PC-3 (cell line): ENCODE results near the gene NOL4L. TPM values are rescaled to one million over a fixed set of nuclear protein-coding genes. Genes with fewer than 3 reads are reported as not detected.

ENCODE experiments used
- ATAC-seq: fragments of 200-7000 bp; cut with Tn5 transposase; 2 replicates; pipeline ENCODE4 v1.9.1; 2020; ENCODE audit warnings: mild to moderate bottlenecking, moderate library complexity
- BruUV-seq: library from RNA; stranded (reverse); fragments of 400-500 nt; replicated peaks from 2 replicates; lab custom pipeline; 2021; lab: Mats Ljungman, UMichigan
- CTCF ChIA-PET: fragments of 300-600 bp; sonication (Branson Sonifier 250); formaldehyde crosslinking; loops from one replicate; lab custom pipeline; 2022; ENCODE audit warnings: antibody characterized with exemption; lab: Charles Lee
- POLR2A ChIA-PET: fragments of 300-600 bp; sonication (Branson Sonifier 250); formaldehyde crosslinking; loops from one replicate; lab custom pipeline; 2022; ENCODE audit warnings: antibody characterized with exemption; ENCODE audit not compliant: unreplicated experiment; lab: Charles Lee
- DNase-seq: peaks from one replicate; pipeline ENCODE4 v3.0.0-alpha.2; 2015
- H2AFZ ChIP-seq: fragments of 300-600 bp; sonication (generic); 2 replicates; pipeline ENCODE4 v1.6.0; 2016; ENCODE audit warnings: antibody characterized with exemption, low read length
- H3F3A ChIP-seq: fragments of 300-600 bp; sonication (generic); one replicate; pipeline ENCODE4 v1.6.0; 2017; ENCODE audit warnings: antibody characterized with exemption, low read length, control low read depth, mild to moderate bottlenecking; ENCODE audit not compliant: unreplicated experiment
- H3K27ac ChIP-seq: fragments of 300-600 bp; sonication (generic); 2 replicates; pipeline ENCODE4 v1.5.1; 2016; ENCODE audit warnings: mild to moderate bottlenecking, low read length
- H3K27me3 ChIP-seq: fragments of 300-600 bp; sonication (generic); 2 replicates; pipeline ENCODE4 v1.6.1; 2016; ENCODE audit warnings: low read length, mixed read lengths
- H3K36me3 ChIP-seq: fragments of 300-600 bp; sonication (generic); 2 replicates; pipeline ENCODE4 v1.6.1; 2016; ENCODE audit warnings: low read depth, mixed run types, low read length, mixed read lengths
- H3K4me1 ChIP-seq: fragments of 300-600 bp; sonication (generic); 2 replicates; pipeline ENCODE4 v1.5.1; 2016; ENCODE audit warnings: low read length; ENCODE audit not compliant: insufficient read depth
- H3K4me2 ChIP-seq: fragments of 300-600 bp; sonication (generic); 2 replicates; pipeline ENCODE4 v1.6.0; 2016; ENCODE audit warnings: low read length
- H3K4me3 ChIP-seq: fragments of 300-600 bp; sonication (generic); 2 replicates; pipeline ENCODE4 v1.5.1; 2016; ENCODE audit warnings: mild to moderate bottlenecking, low read length, mixed read lengths
- H3K79me2 ChIP-seq: fragments of 300-600 bp; sonication (generic); 2 replicates; pipeline ENCODE4 v1.6.1; 2017; ENCODE audit warnings: low read length, mixed read lengths
- H3K9ac ChIP-seq: fragments of 300-600 bp; sonication (generic); 2 replicates; pipeline ENCODE4 v1.6.0; 2016; ENCODE audit warnings: mild to moderate bottlenecking, low read length
- H3K9me2 ChIP-seq: fragments of 300-600 bp; sonication (generic); replicated peaks from 2 replicates; pipeline ENCODE4 v1.6.1; 2016; ENCODE audit warnings: mixed run types, low read length, mixed read lengths
- H3K9me3 ChIP-seq: fragments of 300-600 bp; sonication (generic); 2 replicates; pipeline ENCODE4 v1.6.1; 2016; ENCODE audit warnings: low read length, mixed read lengths
- H4K20me1 ChIP-seq: fragments of 300-600 bp; sonication (generic); 2 replicates; pipeline ENCODE4 v1.6.1; 2016; ENCODE audit warnings: low read length, mixed read lengths
- CTCF ChIP-seq: fragments of 300-600 bp; sonication (generic); conservative IDR thresholded peaks from 2 replicates; pipeline ENCODE4 v1.5.1; 2017; ENCODE audit warnings: antibody characterized with exemption, low read depth, mild to moderate bottlenecking, low read length
- EZH2 ChIP-seq: fragments of 300-600 bp; sonication (generic); IDR thresholded peaks from one replicate; pipeline ENCODE4 v1.6.1; 2017; ENCODE audit warnings: antibody characterized with exemption, mild to moderate bottlenecking, low read length; ENCODE audit not compliant: unreplicated experiment
- EZH2phosphoT487 ChIP-seq: fragments of 300-600 bp; sonication (generic); IDR thresholded peaks from 2 replicates; pipeline ENCODE4 v1.6.1; 2018; ENCODE audit warnings: mild to moderate bottlenecking, antibody characterized with exemption, low read length, borderline replicate concordance
- intact Hi-C: fragments of 100-400 bp; cut with micrococcal nuclease; formaldehyde crosslinking; loops from 2 replicates; pipeline ENCODE4 v1.9.0; 2023
- total RNA-seq: library from RNA; depleted of rRNA; stranded (reverse); fragments of >200 nt; gene quantifications from 2 replicates; pipeline ENCODE4 v1.2.3, GENCODE V29; 2014

NOL4L gene
- total RNA-seq, 1 experiment from 2014 or later = 7.3 TPM

GRCh38 chr20:32567384-32568178, 17.6 kb downstream of the NOL4L start:
- no peak overlapping the region for H3K27ac ChIP-seq
- POLR2A ChIA-PET = no interaction called here

GRCh38 chr20:32566379-32567374, 18.5 kb downstream of the NOL4L start:
- Histone ChIP-seq H3K79me2 (no peaks in the 10 kb centered on the region), H3K9ac (no peak overlapping the region), H3K27me3 (no peaks in the 10 kb centered on the region), H3K9me2 (no peaks in the 10 kb centered on the region), H3K27ac (no peak overlapping the region), H2AFZ (no peak overlapping the region), H3K4me1 (no peaks in the 10 kb centered on the region), H3K9me3 (no peaks in the 10 kb centered on the region), H4K20me1 (no peaks in the 10 kb centered on the region), H3F3A (no peaks in the 10 kb centered on the region), H3K36me3 (no peaks in the 10 kb centered on the region), H3K4me2 (no peak overlapping the region), H3K4me3 (no peak overlapping the region)
- TF ChIP-seq EZH2phosphoT487 (no peak), EZH2 (no peak), CTCF (no peak)
- BruUV-seq = no TSS peak
- ChIA-PET POLR2A (no interaction called here), CTCF (no interaction called here)
- DNase-seq (no peak), ATAC-seq (no peak)
- intact Hi-C loops = no loop called here

More at GRCh38 chr20:32567384-32568178, 17.6 kb downstream of the NOL4L start:
- H3K4me1 ChIP-seq = no peaks in the 10 kb centered on the region
- intact Hi-C loops = no loop called here
- no peaks in the 10 kb centered on the region for H3K79me2 ChIP-seq
- H3K4me3 ChIP-seq = no peak overlapping the region
- no peak overlapping the region for H3K4me2 ChIP-seq
- H3K9me2 ChIP-seq = no peaks in the 10 kb centered on the region
- no peaks in the 10 kb centered on the region for H3F3A ChIP-seq
- CTCF ChIA-PET = no interaction called here
- no TSS peak for BruUV-seq
- no peaks in the 10 kb centered on the region for H3K27me3 ChIP-seq
- no peak overlapping the region for H3K9ac ChIP-seq
- no peaks in the 10 kb centered on the region for H3K36me3 ChIP-seq
- no peaks in the 10 kb centered on the region for H4K20me1 ChIP-seq
- DNase-seq = no peak
- no peak overlapping the region for H2AFZ ChIP-seq
- no peak for ATAC-seq
- TF ChIP-seq EZH2phosphoT487 (no peak), CTCF (no peak), EZH2 (no peak)
- no peaks in the 10 kb centered on the region for H3K9me3 ChIP-seq
